OCI-LY7 (cell line): ENCODE measurements around the gene CLDN10.

Experiments
- CTCF ChIP-seq: fragments of 200-600 bp; sonication (generic); conservative IDR thresholded peaks from 2 replicates; pipeline ENCODE4 v1.5.1; 2014; ENCODE audit warnings: mild to moderate bottlenecking, antibody characterized with exemption, low read length, moderate library complexity, mixed read lengths
- EZH2phosphoT487 ChIP-seq: fragments of 200-600 bp; sonication (generic); IDR thresholded peaks from 2 replicates; pipeline ENCODE4 v1.6.1; 2018; ENCODE audit warnings: low read depth, borderline replicate concordance, mild to moderate bottlenecking, mixed run types, antibody characterized with exemption, low read length, moderate library complexity, mixed read lengths

GRCh38 chr13:95604556-95604915 lies 52.0 kb downstream of the CLDN10 start:
- TF ChIP-seq CTCF (no peak), EZH2phosphoT487 (no peak)
